ENCODE measurements around the gene MMP14.

DNA sequence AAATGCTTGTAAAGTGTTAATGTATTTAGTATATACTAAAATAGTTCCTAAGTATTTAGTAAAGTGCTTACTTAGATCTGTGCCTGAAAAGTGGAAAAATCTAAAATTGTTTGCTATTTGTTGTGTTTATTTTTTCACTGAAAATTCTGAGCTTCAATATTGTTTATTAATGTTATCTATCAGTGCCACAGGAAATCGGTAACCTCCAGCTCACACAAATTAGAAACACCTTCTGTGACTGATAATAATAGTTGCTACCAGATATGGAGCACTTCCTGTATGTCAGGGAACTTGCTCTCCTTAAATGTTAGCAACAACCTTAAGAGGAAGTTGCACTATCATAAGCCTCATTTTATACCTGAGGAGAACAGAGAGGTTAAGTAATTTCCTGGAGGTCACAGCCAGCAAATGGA lies 34.4 kb downstream of the MMP14 start:
- TF ChIP-seq CTCF (IDR thresholded peaks at IDR 0.05) (no peak), POLR2A (IDR thresholded peaks at IDR 0.05) (no peak)
